OCI-LY7 (cell line): ENCODE measurements around the gene ADAM23.

Experiments
- EZH2phosphoT487 ChIP-seq: fragments of 200-600 bp; sonication (generic); IDR thresholded peaks from 2 replicates; pipeline ENCODE4 v1.6.1; 2018; ENCODE audit warnings: low read depth, borderline replicate concordance, mild to moderate bottlenecking, mixed run types, antibody characterized with exemption, low read length, moderate library complexity, mixed read lengths
- TF ChIP-seq, protein P1 (sequence below): fragments of 200-600 bp; sonication (generic); conservative IDR thresholded peaks from 2 replicates; pipeline ENCODE4 v1.5.1; 2014; ENCODE audit warnings: mild to moderate bottlenecking, antibody characterized with exemption, low read length, moderate library complexity, mixed read lengths

DNA sequence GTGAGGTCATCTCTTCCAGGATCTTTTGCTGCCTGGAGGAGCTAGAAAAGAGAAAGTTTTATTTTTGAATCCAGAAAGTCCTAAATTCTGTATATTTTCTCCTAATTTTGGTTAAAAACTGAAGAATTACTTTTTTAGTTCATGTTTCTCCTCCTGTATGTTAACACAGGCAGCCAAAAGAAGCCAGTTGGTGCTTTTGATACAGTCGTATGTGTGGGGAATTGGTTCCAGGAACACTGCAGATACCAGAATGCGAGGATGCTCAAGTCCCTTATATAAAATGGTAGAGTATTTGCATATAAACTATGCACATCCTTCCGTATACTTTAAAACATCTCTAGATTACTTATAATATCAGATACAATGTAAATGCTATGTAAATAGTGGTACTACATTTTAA, 22.6 kb upstream of the ADAM23 start:
- TF ChIP-seq, protein P1, sequence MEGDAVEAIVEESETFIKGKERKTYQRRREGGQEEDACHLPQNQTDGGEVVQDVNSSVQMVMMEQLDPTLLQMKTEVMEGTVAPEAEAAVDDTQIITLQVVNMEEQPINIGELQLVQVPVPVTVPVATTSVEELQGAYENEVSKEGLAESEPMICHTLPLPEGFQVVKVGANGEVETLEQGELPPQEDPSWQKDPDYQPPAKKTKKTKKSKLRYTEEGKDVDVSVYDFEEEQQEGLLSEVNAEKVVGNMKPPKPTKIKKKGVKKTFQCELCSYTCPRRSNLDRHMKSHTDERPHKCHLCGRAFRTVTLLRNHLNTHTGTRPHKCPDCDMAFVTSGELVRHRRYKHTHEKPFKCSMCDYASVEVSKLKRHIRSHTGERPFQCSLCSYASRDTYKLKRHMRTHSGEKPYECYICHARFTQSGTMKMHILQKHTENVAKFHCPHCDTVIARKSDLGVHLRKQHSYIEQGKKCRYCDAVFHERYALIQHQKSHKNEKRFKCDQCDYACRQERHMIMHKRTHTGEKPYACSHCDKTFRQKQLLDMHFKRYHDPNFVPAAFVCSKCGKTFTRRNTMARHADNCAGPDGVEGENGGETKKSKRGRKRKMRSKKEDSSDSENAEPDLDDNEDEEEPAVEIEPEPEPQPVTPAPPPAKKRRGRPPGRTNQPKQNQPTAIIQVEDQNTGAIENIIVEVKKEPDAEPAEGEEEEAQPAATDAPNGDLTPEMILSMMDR, result no peak
- TF ChIP-seq EZH2phosphoT487, result no peak
